Measurements from ENCODE around the gene SCN4A. TPM values are rescaled to one million over a fixed set of nuclear protein-coding genes. Genes with fewer than 3 reads are reported as not detected.

SCN4A gene
- total RNA-seq, result 0.34 TPM in 1 of 2 replicates, not detected in the other

GRCh38 chr17:63972796-63973195 lies at the start of gene SCN4A:
Gene SCN4A, minus strand, starts transcription at chr17:63972918. Its CDS starts 77 bp downstream, at chr17:63972841.

GRCh38 chr17:64020056-64020766 lies 47.5 kb upstream of the SCN4A start, which contains the start of gene ICAM2:
Gene ICAM2, minus strand, starts transcription at chr17:64020633. Its CDS starts 13,942 bp downstream, at chr17:64006691.

GRCh38 chr17:63998050-63998720 lies 25.5 kb upstream of the SCN4A start, which contains the start of gene PRR29:
Gene PRR29, plus strand, starts transcription at chr17:63998351. Its CDS starts 14 bp downstream, at chr17:63998365.

GRCh38 chr17:63931981-63932561 lies 40.6 kb downstream of the SCN4A start, which contains the start of gene CD79B:
Gene CD79B, minus strand, starts transcription at chr17:63932331. Its CDS starts 70 bp downstream, at chr17:63932261.

GRCh38 chr17:63918789-63919305 lies 53.9 kb downstream of the SCN4A start, which contains the start of gene GH1:
Gene GH1, minus strand, starts transcription at chr17:63918839. Its CDS starts 63 bp downstream, at chr17:63918776.

GRCh38 chr17:63911041-63911635 lies 61.6 kb downstream of the SCN4A start, which contains the start of gene CSHL1:
Gene CSHL1, minus strand, starts transcription at chr17:63911258. Its CDS starts 62 bp downstream, at chr17:63911196.

GRCh38 chr17:63896524-63897354 lies 76.0 kb downstream of the SCN4A start, which contains the start of gene CSH1:
Gene CSH1, minus strand, starts transcription at chr17:63896574. Its CDS starts 63 bp downstream, at chr17:63896511.

Other genes with a start within 250 kb of the SCN4A start
- gene STRADA, start 231.1 kb downstream of the SCN4A start, total RNA-seq, result 21.0 and 23.1 TPM in 2 replicates
- gene CCDC47, start 199.3 kb downstream of the SCN4A start, total RNA-seq, result 33.8 and 35.8 TPM in 2 replicates
- gene DDX42, start 198.7 kb downstream of the SCN4A start, total RNA-seq, result 33.0 and 35.4 TPM in 2 replicates
- gene PSMC5, start 145.5 kb downstream of the SCN4A start, total RNA-seq, result 80.3 and 89.9 TPM in 2 replicates
- gene FTSJ3, start 145.3 kb downstream of the SCN4A start, total RNA-seq, result 44.4 and 57.3 TPM in 2 replicates
- gene SMARCD2, start 130.2 kb downstream of the SCN4A start, total RNA-seq, result 72.2 and 84.7 TPM in 2 replicates
- gene CSH2, start 99.2 kb downstream of the SCN4A start, total RNA-seq, result not detected in 2 replicates
- not detected in 2 replicates for gene GH2, start 91.0 kb downstream of the SCN4A start, total RNA-seq
- not detected in 2 replicates for gene CSH1, start 76.3 kb downstream of the SCN4A start, total RNA-seq
- gene CSHL1, start 61.7 kb downstream of the SCN4A start, total RNA-seq, result not detected in 2 replicates
- not detected in 2 replicates for gene GH1, start 54.1 kb downstream of the SCN4A start, total RNA-seq
- 2.9 and 4.5 TPM in 2 replicates for gene CD79B, start 40.6 kb downstream of the SCN4A start, total RNA-seq
- 0.27 TPM in 1 of 2 replicates, not detected in the other for gene PRR29, start 25.4 kb upstream of the SCN4A start, total RNA-seq
- gene ICAM2, start 47.7 kb upstream of the SCN4A start, total RNA-seq, result 1,396 and 1,507 TPM in 2 replicates
- gene ERN1, start 157.2 kb upstream of the SCN4A start, total RNA-seq, result 8.7 and 9.8 TPM in 2 replicates